IPS DF 4.7 (cell line): ENCODE data around the gene KLHDC8B.

Source experiments
- DNase-seq: peaks from one replicate; pipeline ENCODE4 v3.0.0-alpha.2; 2013; ENCODE audit warnings: low spot score; ENCODE audit errors: extremely low read depth

The KLHDC8B gene

DNA sequence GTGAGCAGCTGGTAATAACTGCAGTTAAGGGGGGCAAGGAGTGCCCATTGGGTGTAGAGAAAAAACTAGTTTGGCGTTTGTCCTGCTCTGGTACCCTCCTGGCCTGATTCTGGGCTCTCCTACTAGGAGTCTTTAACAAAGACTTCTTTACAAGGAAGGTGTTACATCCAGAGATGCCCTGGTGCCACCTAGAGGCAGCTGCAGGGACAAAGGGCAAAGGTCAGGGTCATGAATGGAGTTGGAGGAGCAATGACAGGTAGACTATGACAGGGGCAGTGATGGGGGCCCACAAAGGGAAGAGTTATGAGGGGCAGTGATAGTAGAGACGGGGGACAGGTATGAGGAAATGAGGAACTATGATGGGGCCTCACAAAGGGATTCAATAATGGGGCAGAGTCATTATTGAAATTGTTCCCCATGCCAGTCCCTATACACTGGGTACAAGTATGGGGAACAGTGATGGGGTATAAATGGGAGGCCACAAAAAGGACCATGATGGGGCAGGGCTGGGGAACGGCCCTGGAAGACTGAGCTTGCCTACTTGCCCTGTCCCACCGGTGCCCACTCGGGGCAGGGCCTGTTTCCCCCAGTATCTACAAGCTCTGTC, 13.2 kb upstream of the KLHDC8B start:
- DNase-seq, result no peak

DNA sequence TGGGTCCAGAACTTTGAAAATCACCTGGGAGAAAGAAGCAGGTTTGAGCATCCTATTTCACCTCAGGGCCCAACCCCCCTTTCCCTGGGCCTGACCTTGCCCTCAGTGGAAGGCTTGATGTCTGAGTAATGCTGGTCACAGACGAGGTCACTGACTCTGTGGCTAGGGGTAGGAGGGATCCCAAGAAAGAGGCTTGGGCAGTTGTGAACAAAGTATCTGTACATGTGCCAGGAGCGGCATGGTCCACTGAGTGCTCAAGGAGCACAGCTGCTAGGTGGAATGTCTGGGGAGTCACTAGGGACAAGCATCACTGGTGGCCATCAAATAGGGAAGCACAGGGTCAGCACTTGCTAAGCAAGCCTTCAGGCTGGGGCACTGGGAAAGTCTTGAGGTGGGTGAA, 12.6 kb upstream of the KLHDC8B start:
- DNase-seq, result no peak

- DNase-seq, result no peak
These were observed 10.2 kb upstream of the KLHDC8B start for GRCh38 chr3:49161197-49161596.

GRCh38 chr3:49161808-49162530, 9.4 kb upstream of the KLHDC8B start:
- DNase-seq, result no peak

DNA sequence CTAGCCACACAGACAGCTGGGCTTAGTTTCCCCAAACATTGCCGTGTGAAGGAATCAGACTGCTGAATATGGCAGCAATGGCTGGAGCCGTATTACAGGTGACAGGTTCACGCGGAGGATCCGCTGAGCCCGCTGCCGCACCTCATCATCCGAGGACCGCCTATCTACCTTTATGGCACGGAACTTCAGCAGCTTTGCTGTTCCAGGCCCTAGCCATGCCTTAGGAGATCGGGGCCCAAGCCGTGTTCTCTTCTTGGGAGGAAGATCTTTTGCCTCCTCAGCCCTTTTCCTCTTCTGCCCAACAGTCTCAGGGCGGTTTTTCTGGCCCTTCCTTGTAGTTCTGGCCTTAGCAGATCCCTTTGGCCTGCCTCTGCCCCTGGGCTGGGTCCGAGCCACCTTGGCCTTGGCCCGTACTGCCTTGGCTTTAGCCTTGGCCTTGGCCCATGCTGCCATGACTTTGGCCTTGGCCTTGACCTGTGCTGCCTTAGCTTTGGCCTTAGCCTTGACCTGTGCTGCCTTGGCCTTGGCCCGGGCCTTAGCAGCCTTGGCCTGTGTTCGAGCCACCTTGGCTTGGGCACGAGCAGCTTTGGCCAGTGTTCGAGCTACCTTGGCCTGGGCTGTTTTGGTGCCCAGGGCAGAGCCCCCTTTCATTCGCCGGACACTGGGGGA, 8.5 kb upstream of the KLHDC8B start:
- no peak for DNase-seq

GRCh38 chr3:49163609-49164008, 7.8 kb upstream of the KLHDC8B start:
- DNase-seq, result no peak

GRCh38 chr3:49164983-49165720, 6.2 kb upstream of the KLHDC8B start:
- no peak for DNase-seq

DNA sequence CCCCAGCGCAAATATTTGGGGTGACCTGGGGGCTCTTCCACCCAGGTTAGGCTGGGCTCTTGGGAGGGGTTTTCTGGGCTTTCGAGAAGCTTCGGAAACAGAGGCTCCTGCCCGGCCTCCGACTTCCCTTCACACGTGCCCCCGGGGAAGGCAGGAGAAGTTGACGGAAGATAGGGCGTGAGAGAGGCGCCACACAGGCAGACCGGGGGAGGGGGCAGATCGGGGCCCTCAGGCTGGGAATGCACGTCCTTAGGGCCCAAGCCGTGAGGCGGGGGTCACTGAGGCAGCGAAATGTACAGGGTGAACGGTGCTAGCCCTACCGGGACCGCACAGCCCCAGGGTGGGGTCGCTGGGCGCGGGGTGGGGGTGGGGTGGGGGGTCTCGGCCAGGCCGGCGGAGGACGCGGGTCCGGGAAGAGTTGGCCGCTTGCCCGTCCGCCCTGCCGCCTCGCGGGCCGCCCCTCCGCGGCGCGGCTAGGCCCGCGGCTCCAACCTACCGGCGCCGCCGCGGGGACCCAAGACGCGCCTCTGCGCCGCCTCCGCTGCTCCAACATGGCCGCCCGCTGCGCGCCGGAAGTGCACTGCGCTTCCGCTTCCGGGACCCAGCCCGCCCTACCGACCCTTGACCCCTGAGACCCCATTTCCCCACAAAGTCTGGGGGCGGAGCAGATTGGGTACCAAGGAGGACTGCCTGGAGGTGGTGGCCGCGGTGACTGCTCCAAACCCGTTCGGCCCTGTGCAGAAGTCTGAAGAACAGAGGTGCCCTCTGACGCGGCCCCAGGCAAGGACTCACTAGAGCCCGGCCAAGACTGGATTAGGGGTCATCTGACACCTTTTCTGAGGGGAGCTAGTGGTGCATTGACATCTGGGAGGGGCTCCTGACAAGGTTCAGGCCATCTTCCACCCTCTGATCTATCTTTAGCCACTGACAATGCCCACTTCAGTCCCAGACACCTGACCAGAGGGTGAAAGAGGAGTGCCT, 5.3 kb upstream of the KLHDC8B start, which contains the start of gene CCDC71:
Gene CCDC71, minus strand, starts transcription at position 561 of the 981 bp plus-strand sequence. CDS start 2,123 bp downstream, outside the sequence.
- DNase-seq, result peak; percentile 49

GRCh38 chr3:49166752-49167556, 4.4 kb upstream of the KLHDC8B start:
- DNase-seq, result no peak

GRCh38 chr3:49170744-49171118, 667 bp upstream of the KLHDC8B start:
- DNase-seq, result no peak

GRCh38 chr3:49171775-49172500, 540 bp downstream of the KLHDC8B start:
- no peak for DNase-seq

- no peak for DNase-seq
These were observed 1.2 kb downstream of the KLHDC8B start for GRCh38 chr3:49172551-49173041.

GRCh38 chr3:49173116-49173791, 1.9 kb downstream of the KLHDC8B start:
- DNase-seq, result no peak

- no peak for DNase-seq
These were observed 2.4 kb downstream of the KLHDC8B start for GRCh38 chr3:49173792-49174170.

DNA sequence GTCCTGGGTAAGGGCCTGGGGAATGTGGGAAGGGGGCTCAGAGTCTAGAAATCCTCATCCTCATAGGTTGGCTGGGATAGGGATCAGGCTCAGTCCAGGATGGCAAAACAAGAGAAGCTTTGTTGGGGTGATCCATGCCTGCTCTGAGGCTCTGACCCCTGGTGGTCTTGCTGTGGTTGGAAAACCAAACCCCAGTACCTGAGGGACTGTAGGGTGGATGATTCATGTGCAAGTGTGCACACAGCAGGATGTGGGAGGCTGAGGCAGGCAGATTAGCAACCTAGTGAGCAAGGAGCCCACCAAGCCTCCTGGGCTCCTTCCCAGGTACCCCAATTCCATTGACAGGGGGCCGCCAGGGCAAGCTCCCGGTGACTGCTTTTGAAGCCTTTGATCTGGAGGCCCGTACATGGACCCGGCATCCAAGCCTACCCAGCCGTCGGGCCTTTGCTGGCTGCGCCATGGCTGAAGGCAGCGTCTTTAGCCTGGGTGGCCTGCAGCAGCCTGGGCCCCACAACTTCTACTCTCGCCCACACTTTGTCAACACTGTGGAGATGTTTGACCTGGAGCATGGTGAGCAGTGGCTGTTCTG, 3.1 kb downstream of the KLHDC8B start:
- DNase-seq, result no peak

DNA sequence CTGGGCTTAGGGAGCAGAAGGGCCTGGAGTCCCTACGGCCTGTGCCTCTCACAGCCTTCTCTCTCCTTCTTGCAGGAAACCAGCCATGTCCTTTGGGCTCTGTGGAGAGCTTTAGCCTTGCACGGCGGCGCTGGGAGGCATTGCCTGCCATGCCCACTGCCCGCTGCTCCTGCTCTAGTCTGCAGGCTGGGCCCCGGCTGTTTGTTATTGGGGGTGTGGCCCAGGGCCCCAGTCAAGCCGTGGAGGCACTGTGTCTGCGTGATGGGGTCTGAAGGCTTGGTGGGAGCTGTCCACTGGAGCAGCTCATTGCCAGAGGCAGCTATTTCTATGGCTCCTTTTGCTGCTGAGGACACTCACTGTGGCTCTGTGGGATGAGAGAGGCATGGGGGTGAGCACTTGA, 4.1 kb downstream of the KLHDC8B start:
- no peak for DNase-seq

DNA sequence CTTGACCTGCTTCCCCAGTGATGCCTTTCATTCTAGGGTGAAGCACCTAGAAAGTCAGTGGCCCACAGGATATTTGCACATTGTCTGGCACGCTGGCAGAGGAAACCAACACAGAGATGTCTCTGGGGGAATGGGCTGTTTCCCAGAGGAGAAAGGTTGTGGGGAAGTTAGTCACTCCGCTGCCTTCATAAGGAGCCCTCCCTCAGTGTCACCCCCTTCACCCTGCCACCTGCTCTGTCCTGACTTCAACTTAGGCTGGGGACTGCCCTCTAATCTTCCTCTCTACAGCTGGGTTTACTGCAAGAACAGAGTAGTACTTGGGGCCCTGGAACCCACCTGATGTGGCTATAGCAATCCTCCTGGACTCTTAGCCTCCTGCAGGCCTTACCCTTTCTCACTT, 5.7 kb downstream of the KLHDC8B start:
- DNase-seq, result no peak

DNA sequence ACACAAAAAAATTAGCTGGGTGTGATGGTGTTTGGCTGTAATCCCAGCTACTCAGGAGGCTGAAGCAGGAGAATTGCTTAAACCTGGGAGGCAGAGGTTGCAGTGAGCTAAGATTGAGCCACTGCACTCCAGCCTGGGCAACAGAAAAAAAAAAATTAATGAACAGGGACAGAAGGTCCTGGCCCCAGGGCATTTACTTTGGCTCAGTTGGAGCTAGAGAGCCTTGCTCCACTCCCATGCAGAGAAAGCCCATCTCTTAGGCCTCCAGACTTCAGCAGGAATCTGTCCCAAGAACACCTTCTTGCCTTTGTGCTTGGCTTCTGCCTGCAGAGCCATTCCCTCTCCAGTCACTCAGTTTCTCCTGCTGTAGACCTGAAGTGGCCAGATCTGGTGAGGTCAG, 8.7 kb downstream of the KLHDC8B start:
- no peak for DNase-seq
